Measurements from ENCODE around the gene B4GALT1.

DNA sequence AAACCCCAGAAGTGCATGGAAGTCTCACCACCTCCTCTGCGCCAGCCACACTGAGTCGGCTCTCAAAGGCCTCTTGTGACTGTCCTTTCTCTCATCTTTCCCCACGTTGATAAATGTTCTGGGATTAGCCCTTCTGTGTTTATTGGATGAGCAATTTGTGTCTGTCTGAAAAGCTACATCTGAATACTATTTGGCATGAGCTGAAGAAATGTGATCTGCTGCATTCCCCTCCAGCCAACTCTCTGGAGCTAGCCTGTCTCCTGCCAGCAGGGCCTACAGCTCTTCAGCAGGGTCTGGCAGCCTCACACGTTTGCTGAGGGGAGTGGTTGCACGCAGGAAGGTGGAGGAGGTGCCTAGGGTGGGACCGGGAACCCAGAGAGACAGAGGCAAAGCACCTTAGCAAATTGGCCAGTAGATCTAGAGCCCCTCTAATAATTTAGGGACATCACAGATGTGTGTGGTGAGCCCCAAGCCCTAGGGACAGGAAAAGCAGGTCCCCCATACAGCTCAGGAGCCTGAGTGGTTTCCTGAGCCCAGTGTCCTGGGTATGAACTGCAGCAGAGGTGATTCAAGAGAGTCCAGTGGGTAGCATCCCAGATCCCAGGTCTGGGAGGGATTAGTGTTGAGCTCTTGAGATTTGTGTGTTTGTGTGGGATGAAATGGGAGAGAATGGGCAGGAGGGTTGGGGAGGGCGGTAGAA, 20.5 kb upstream of the B4GALT1 start:
- TF ChIP-seq, protein P1, sequence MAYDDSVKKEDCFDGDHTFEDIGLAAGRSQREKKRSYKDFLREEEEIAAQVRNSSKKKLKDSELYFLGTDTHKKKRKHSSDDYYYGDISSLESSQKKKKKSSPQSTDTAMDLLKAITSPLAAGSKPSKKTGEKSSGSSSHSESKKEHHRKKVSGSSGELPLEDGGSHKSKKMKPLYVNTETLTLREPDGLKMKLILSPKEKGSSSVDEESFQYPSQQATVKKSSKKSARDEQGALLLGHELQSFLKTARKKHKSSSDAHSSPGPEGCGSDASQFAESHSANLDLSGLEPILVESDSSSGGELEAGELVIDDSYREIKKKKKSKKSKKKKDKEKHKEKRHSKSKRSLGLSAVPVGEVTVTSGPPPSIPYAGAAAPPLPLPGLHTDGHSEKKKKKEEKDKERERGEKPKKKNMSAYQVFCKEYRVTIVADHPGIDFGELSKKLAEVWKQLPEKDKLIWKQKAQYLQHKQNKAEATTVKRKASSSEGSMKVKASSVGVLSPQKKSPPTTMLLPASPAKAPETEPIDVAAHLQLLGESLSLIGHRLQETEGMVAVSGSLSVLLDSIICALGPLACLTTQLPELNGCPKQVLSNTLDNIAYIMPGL (CRISPR knock-in tag; IDR thresholded peaks at IDR 0.05): no peak
- TF ChIP-seq, protein P2, sequence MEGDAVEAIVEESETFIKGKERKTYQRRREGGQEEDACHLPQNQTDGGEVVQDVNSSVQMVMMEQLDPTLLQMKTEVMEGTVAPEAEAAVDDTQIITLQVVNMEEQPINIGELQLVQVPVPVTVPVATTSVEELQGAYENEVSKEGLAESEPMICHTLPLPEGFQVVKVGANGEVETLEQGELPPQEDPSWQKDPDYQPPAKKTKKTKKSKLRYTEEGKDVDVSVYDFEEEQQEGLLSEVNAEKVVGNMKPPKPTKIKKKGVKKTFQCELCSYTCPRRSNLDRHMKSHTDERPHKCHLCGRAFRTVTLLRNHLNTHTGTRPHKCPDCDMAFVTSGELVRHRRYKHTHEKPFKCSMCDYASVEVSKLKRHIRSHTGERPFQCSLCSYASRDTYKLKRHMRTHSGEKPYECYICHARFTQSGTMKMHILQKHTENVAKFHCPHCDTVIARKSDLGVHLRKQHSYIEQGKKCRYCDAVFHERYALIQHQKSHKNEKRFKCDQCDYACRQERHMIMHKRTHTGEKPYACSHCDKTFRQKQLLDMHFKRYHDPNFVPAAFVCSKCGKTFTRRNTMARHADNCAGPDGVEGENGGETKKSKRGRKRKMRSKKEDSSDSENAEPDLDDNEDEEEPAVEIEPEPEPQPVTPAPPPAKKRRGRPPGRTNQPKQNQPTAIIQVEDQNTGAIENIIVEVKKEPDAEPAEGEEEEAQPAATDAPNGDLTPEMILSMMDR (IDR thresholded peaks at IDR 0.05): no peak
- TF ChIP-seq, protein P3, sequence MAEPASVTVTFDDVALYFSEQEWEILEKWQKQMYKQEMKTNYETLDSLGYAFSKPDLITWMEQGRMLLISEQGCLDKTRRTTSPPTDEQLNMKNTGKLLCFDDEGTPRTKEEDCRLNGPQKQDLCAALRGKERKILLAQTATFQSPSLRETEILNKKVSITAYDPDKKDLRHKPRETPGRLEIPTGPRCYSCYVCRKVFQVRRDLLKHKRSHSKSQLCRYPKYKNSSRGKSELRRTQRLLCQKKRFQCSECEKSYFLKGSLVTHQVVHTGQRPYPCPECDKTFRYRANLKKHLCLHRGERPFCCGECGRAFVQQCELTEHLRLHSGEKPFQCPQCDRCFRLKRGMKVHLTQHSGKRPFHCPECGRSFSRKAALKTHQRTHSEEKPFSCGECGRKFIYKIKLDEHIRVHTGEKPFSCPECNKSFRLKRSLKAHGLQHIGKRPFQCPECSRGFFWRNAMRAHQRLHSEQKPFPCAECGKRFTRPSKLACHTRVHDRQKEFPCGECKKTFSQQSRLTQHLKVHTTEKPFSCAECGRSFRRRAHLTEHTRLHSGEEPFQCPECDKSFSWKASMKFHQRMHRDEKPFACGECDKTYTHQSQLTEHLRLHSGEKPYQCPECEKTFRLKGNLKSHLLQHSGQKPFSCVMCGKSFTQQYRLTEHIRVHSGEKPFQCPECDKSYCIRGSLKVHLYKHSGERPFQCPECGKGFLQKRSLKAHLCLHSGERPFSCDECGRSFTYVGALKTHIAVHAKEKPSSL (CRISPR knock-in tag; conservative IDR thresholded peaks at IDR 0.05): no peak
- TF ChIP-seq, protein P4, sequence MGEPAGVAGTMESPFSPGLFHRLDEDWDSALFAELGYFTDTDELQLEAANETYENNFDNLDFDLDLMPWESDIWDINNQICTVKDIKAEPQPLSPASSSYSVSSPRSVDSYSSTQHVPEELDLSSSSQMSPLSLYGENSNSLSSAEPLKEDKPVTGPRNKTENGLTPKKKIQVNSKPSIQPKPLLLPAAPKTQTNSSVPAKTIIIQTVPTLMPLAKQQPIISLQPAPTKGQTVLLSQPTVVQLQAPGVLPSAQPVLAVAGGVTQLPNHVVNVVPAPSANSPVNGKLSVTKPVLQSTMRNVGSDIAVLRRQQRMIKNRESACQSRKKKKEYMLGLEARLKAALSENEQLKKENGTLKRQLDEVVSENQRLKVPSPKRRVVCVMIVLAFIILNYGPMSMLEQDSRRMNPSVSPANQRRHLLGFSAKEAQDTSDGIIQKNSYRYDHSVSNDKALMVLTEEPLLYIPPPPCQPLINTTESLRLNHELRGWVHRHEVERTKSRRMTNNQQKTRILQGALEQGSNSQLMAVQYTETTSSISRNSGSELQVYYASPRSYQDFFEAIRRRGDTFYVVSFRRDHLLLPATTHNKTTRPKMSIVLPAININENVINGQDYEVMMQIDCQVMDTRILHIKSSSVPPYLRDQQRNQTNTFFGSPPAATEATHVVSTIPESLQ (CRISPR knock-in tag; IDR thresholded peaks at IDR 0.05): no peak
- TF ChIP-seq NFATC4 (CRISPR knock-in tag; IDR thresholded peaks at IDR 0.05): no peak

Measured in WTC11 (cell line).